Stomach smooth muscle (tissue), 2 donors: ENCODE results near the gene CDH3.
A peak's percentile ranks its signal among the peaks of the same experiment; 100 is the strongest.

ENCODE experiments used
- H3K27ac ChIP-seq: one replicate; pipeline ENCODE4 v1.7.0; 2013; ENCODE audit warnings: mild to moderate bottlenecking, low read length, inconsistent platforms
- H3K27me3 ChIP-seq, 2 donors: one replicate each; pipeline ENCODE4 v1.7.0; 2013; ENCODE audit warnings: low read length in 2 of 2; ENCODE audit not compliant: insufficient read depth in 2 of 2, control insufficient read depth in 1 of 2
- H3K36me3 ChIP-seq, 2 donors: one replicate each; pipeline ENCODE4 v1.7.0; 2013; ENCODE audit warnings: low read length in 2 of 2; ENCODE audit not compliant: control insufficient read depth in 2 of 2, insufficient read depth in 2 of 2
- H3K4me1 ChIP-seq: one replicate; pipeline ENCODE4 v1.7.0; 2013; ENCODE audit warnings: low read length; ENCODE audit not compliant: control insufficient read depth, insufficient read depth
- H3K4me3 ChIP-seq, 2 donors: one replicate each; pipeline ENCODE4 v1.7.0; 2013; ENCODE audit warnings: low read length in 2 of 2
- H3K9ac ChIP-seq, 2 donors: one replicate each; pipeline ENCODE4 v1.7.0; 2013; ENCODE audit warnings: low read length in 2 of 2, mild to moderate bottlenecking in 1 of 2
- H3K9me3 ChIP-seq, 2 donors: one replicate each; pipeline ENCODE4 v1.7.0; 2013; ENCODE audit warnings: low read length in 2 of 2; ENCODE audit not compliant: control insufficient read depth in 2 of 2
- donor health status: healthy.
- donor health status: Pancreatic carcinoma.

Gene CDH3

GRCh38 chr16:68644715-68645493 lies at the start of gene CDH3:
CDH3 (plus strand) TSS chr16:68645310; CDS start chr16:68645380, 70 bp downstream.
- H3K4me1 ChIP-seq: peaks cover 18% of the 10 kb centered on the region
- no peaks in the 10 kb centered on the region for H3K36me3 ChIP-seq
- H3K27me3 ChIP-seq: peaks cover 36 to 55% of the 10 kb centered on the region in 2 donors
- no peak within 1 kb of the TSS for H3K27ac ChIP-seq
- peak within 1 kb of the TSS in 1 of 2 donors; percentile 22 for H3K4me3 ChIP-seq
- no peak within 1 kb of the TSS for H3K9ac ChIP-seq
- H3K9me3 ChIP-seq: no peaks in the 10 kb centered on the region

- no peaks in the 10 kb centered on the region for H3K36me3 ChIP-seq
- H3K27ac ChIP-seq: no peak overlapping the region
- no peaks in the 10 kb centered on the region for H3K9me3 ChIP-seq
- H3K4me3 ChIP-seq: no peak overlapping the region
- no peaks in the 10 kb centered on the region for H3K4me1 ChIP-seq
- no peaks in the 10 kb centered on the region for H3K27me3 ChIP-seq
- no peak overlapping the region for H3K9ac ChIP-seq
These were observed 48.8 kb upstream of the CDH3 start for GRCh38 chr16:68596266-68596665.

- no peaks in the 10 kb centered on the region for H3K9me3 ChIP-seq
- no peaks in the 10 kb centered on the region for H3K27me3 ChIP-seq
- no peak overlapping the region for H3K4me3 ChIP-seq
- H3K36me3 ChIP-seq: no peaks in the 10 kb centered on the region
- H3K9ac ChIP-seq: no peak overlapping the region
- H3K27ac ChIP-seq: no peak overlapping the region
- no peaks in the 10 kb centered on the region for H3K4me1 ChIP-seq
These were observed 45.5 kb upstream of the CDH3 start for GRCh38 chr16:68599586-68599985.

DNA sequence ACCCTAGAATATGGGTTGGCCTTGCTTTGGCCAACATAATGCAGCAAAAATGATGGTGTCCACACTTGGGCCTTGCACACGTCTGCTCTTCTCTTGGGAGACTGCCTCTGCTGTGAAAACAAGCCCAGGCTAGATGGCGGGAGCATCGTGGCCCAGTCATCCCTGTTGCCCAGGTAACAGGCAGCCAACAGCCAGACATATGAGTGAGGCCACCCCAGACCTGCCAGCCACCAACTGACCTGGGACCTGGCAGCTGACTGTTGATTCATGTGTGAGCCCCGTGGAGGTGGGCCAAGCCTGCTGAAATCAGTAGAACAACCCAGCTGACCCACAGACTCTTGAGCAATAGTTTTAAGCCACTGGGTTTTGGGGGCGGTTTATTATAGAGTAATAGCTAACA lies 39.4 kb upstream of the CDH3 start:
- Histone ChIP-seq H3K4me1 (no peaks in the 10 kb centered on the region), H3K4me3 (no peak overlapping the region), H3K9ac (no peak overlapping the region), H3K9me3 (no peaks in the 10 kb centered on the region), H3K36me3 (no peaks in the 10 kb centered on the region), H3K27me3 (no peaks in the 10 kb centered on the region), H3K27ac (no peak overlapping the region)

- Histone ChIP-seq H3K9me3 (no peaks in the 10 kb centered on the region), H3K36me3 (no peaks in the 10 kb centered on the region), H3K27ac (no peak overlapping the region), H3K4me1 (no peaks in the 10 kb centered on the region), H3K9ac (no peak overlapping the region), H3K4me3 (no peak overlapping the region), H3K27me3 (no peaks in the 10 kb centered on the region)
These were observed 37.7 kb upstream of the CDH3 start for GRCh38 chr16:68607443-68607842.

- Histone ChIP-seq H3K9ac (no peak overlapping the region), H3K4me3 (no peak overlapping the region), H3K9me3 (peaks cover 0 to 3% of the 10 kb centered on the region in 2 donors), H3K4me1 (no peaks in the 10 kb centered on the region), H3K27me3 (no peaks in the 10 kb centered on the region), H3K27ac (no peak overlapping the region), H3K36me3 (no peaks in the 10 kb centered on the region)
These were observed 36.8 kb upstream of the CDH3 start for GRCh38 chr16:68608330-68608729.

GRCh38 chr16:68612996-68613395 lies 32.1 kb upstream of the CDH3 start:
- Histone ChIP-seq H3K9ac (no peak overlapping the region), H3K27ac (no peak overlapping the region), H3K36me3 (no peaks in the 10 kb centered on the region), H3K9me3 (peaks cover 4 to 12% of the 10 kb centered on the region in 2 donors), H3K4me1 (no peaks in the 10 kb centered on the region), H3K4me3 (no peak overlapping the region), H3K27me3 (no peaks in the 10 kb centered on the region)

DNA sequence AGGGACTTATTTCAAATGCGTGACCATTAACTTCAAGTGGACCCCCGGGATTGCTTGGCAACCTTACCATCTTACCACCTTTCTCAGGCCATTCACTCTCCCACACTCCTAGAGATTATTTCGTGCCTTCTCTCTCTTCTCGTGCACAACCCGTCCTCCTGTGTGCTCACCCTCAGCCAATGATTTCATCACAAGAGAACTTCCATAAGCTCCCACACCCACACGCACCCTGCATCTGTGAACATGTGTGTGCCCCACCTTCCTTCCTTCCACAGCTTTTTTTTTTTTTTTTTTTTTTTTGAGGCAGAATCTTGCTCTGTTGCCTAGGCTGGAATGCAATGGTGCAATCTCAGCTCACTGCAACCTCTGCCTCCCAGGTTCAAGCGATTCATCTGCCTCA lies 27.4 kb upstream of the CDH3 start:
- no peak overlapping the region for H3K27ac ChIP-seq
- H3K4me3 ChIP-seq: no peak overlapping the region
- no peaks in the 10 kb centered on the region for H3K36me3 ChIP-seq
- no peaks in the 10 kb centered on the region for H3K4me1 ChIP-seq
- H3K9me3 ChIP-seq: peaks cover 4 to 10% of the 10 kb centered on the region in 2 donors
- no peak overlapping the region for H3K9ac ChIP-seq
- no peaks in the 10 kb centered on the region for H3K27me3 ChIP-seq

GRCh38 chr16:68626557-68626956 lies 18.6 kb upstream of the CDH3 start:
- H3K9me3 ChIP-seq: peaks cover 0 to 4% of the 10 kb centered on the region in 2 donors
- no peaks in the 10 kb centered on the region for H3K27me3 ChIP-seq
- H3K9ac ChIP-seq: no peak overlapping the region
- H3K36me3 ChIP-seq: no peaks in the 10 kb centered on the region
- no peak overlapping the region for H3K4me3 ChIP-seq
- no peak overlapping the region for H3K27ac ChIP-seq
- no peaks in the 10 kb centered on the region for H3K4me1 ChIP-seq

DNA sequence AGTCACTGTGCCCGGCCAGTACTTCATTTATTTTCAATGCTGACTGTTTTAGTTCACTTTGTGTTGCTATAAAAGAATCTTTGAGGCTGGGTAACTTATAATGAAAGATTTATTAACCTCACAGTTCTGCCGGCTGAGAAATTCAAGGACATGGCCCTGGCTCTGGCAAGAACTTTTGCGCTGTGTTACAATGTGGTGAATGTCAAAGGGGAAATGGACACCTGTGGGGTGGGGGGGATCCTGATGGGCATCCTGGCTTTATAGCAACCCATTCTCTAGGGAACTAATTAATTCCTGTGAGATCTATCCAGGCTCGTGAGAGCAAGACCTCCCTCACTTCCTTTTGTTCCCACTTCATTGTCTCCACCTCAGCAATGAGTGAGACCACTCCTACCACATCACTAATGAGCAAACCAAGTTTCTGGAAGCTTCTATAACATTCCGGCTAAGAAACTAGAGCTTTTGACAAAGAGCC lies 17.1 kb upstream of the CDH3 start:
- Histone ChIP-seq H3K4me3 (no peak overlapping the region), H3K27ac (no peak overlapping the region), H3K27me3 (no peaks in the 10 kb centered on the region), H3K36me3 (no peaks in the 10 kb centered on the region), H3K9ac (no peak overlapping the region), H3K4me1 (no peaks in the 10 kb centered on the region), H3K9me3 (peaks cover 0 to 4% of the 10 kb centered on the region in 2 donors)

GRCh38 chr16:68629351-68629910 lies 15.7 kb upstream of the CDH3 start:
- Histone ChIP-seq H3K4me1 (no peaks in the 10 kb centered on the region), H3K27me3 (no peaks in the 10 kb centered on the region), H3K36me3 (no peaks in the 10 kb centered on the region), H3K27ac (no peak overlapping the region), H3K4me3 (no peak overlapping the region), H3K9me3 (peaks cover 0 to 4% of the 10 kb centered on the region in 2 donors), H3K9ac (no peak overlapping the region)
